Immature natural killer cell (primary cell): ENCODE results near the gene GZMM. TPM values are rescaled to one million over a fixed set of nuclear protein-coding genes. Genes with fewer than 3 reads are reported as not detected.
A peak's percentile ranks its signal among the peaks of the same experiment; 100 is the strongest.

Source experiments
- DNase-seq, 3 donors: peaks; one replicate each; pipeline ENCODE4 v3.0.0; 2022; ENCODE audit warnings: mixed read lengths in 1 of 3
- H3K27ac Mint-ChIP-seq, 6 donors: one replicate each; pipeline ENCODE4 v1.8.0; 2020; ENCODE audit warnings: mixed read lengths in 6 of 6, mild to moderate bottlenecking in 5 of 6, inconsistent platforms in 4 of 6, moderate library complexity in 3 of 6
- H3K27me3 Mint-ChIP-seq, 3 donors: one replicate each; pipeline ENCODE4 v1.8.0; 2020 to 2021; ENCODE audit warnings: low read depth in 3 of 3, mild to moderate bottlenecking in 3 of 3, mixed read lengths in 3 of 3, moderate library complexity in 3 of 3, inconsistent platforms in 1 of 3
- H3K36me3 Mint-ChIP-seq, 3 donors: one replicate each; pipeline ENCODE4 v1.8.0; 2020; ENCODE audit warnings: mixed read lengths in 3 of 3, inconsistent platforms in 2 of 3, mild to moderate bottlenecking in 2 of 3
- H3K4me1 Mint-ChIP-seq, 2 donors: one replicate each; pipeline ENCODE4 v1.8.0; 2020; ENCODE audit warnings: inconsistent platforms in 2 of 2, mild to moderate bottlenecking in 2 of 2, mixed read lengths in 2 of 2, moderate library complexity in 1 of 2
- H3K4me3 Mint-ChIP-seq, 5 donors: one replicate each; pipeline ENCODE4 v1.8.0; 2020; ENCODE audit warnings: mild to moderate bottlenecking in 5 of 5, mixed read lengths in 5 of 5, inconsistent platforms in 3 of 5, moderate library complexity in 3 of 5
- H3K9me3 Mint-ChIP-seq, 6 donors: one replicate each; pipeline ENCODE4 v1.8.0; 2020; ENCODE audit warnings: mild to moderate bottlenecking in 6 of 6, mixed read lengths in 6 of 6, inconsistent platforms in 4 of 6, moderate library complexity in 3 of 6
- polyA plus RNA-seq, 3 donors: library from polyadenylated mRNA; unstranded; fragments of 300-500 nt; fragmentation: Illumina TruSeq; gene quantifications; one replicate each; pipeline ENCODE4 v1.2.3, GENCODE V29; 2021

The GZMM gene
- polyA plus RNA-seq, 3 donors from 2014 or later = 584 to 982 (median 652) TPM

GRCh38 chr19:518598-519231 lies 25.1 kb upstream of the GZMM start:
- Mint-ChIP-seq H3K9me3 (peaks cover 0 to 2% (median 0%) of the 10 kb centered on the region in 6 donors), H3K27me3 (peaks cover 3 to 7% (median 7%) of the 10 kb centered on the region in 3 donors), H3K36me3 (no peaks in the 10 kb centered on the region), H3K4me1 (peaks cover 6 to 14% of the 10 kb centered on the region in 2 donors), H3K4me3 (no peak overlapping the region), H3K27ac (no peak overlapping the region)
- peak in 2 of 3 donors; percentile 31 to 33 for DNase-seq

GRCh38 chr19:519449-519865 lies 24.4 kb upstream of the GZMM start:
- peaks cover 0 to 9% of the 10 kb centered on the region in 2 donors for H3K4me1 Mint-ChIP-seq
- no peak overlapping the region for H3K27ac Mint-ChIP-seq
- H3K9me3 Mint-ChIP-seq = peaks cover 0 to 2% (median 0%) of the 10 kb centered on the region in 6 donors
- no peaks in the 10 kb centered on the region for H3K36me3 Mint-ChIP-seq
- H3K27me3 Mint-ChIP-seq = peaks cover 0 to 8% (median 7%) of the 10 kb centered on the region in 3 donors
- DNase-seq = no peak
- no peak overlapping the region for H3K4me3 Mint-ChIP-seq

GRCh38 chr19:522726-523125 lies 21.1 kb upstream of the GZMM start:
- Mint-ChIP-seq H3K27me3 (peaks cover 0 to 7% (median 4%) of the 10 kb centered on the region in 3 donors), H3K27ac (no peak overlapping the region), H3K4me1 (peaks cover 0 to 2% of the 10 kb centered on the region in 2 donors), H3K4me3 (no peak overlapping the region), H3K9me3 (no peaks in the 10 kb centered on the region), H3K36me3 (no peaks in the 10 kb centered on the region)
- DNase-seq = no peak

- peaks cover 0 to 3% of the 10 kb centered on the region in 2 donors for H3K4me1 Mint-ChIP-seq
- H3K9me3 Mint-ChIP-seq = no peaks in the 10 kb centered on the region
- no peak overlapping the region for H3K27ac Mint-ChIP-seq
- peaks cover 4 to 9% (median 5%) of the 10 kb centered on the region in 3 donors for H3K27me3 Mint-ChIP-seq
- no peak for DNase-seq
- no peak overlapping the region for H3K4me3 Mint-ChIP-seq
- no peaks in the 10 kb centered on the region for H3K36me3 Mint-ChIP-seq
Observed at GRCh38 chr19:524062-524674, 19.7 kb upstream of the GZMM start.

- no peaks in the 10 kb centered on the region for H3K9me3 Mint-ChIP-seq
- no peak overlapping the region for H3K27ac Mint-ChIP-seq
- peaks cover 4 to 9% (median 5%) of the 10 kb centered on the region in 3 donors for H3K27me3 Mint-ChIP-seq
- peaks cover 0 to 4% of the 10 kb centered on the region in 2 donors for H3K4me1 Mint-ChIP-seq
- DNase-seq = no peak
- H3K4me3 Mint-ChIP-seq = no peak overlapping the region
- no peaks in the 10 kb centered on the region for H3K36me3 Mint-ChIP-seq
Observed at GRCh38 chr19:525029-525428, 18.8 kb upstream of the GZMM start.

GRCh38 chr19:525857-526419 lies 17.9 kb upstream of the GZMM start:
- DNase-seq = no peak
- peak overlapping the region in 1 of 6 donors; percentile 62 for H3K27ac Mint-ChIP-seq
- H3K4me1 Mint-ChIP-seq = peaks cover 0 to 6% of the 10 kb centered on the region in 2 donors
- peaks cover 4 to 12% (median 8%) of the 10 kb centered on the region in 3 donors for H3K27me3 Mint-ChIP-seq
- no peaks in the 10 kb centered on the region for H3K36me3 Mint-ChIP-seq
- H3K9me3 Mint-ChIP-seq = no peaks in the 10 kb centered on the region
- no peak overlapping the region for H3K4me3 Mint-ChIP-seq

- Mint-ChIP-seq H3K4me1 (peaks cover 13 to 24% of the 10 kb centered on the region in 2 donors), H3K27ac (peak overlapping the region; percentile 30 to 91 (median 63)), H3K9me3 (no peaks in the 10 kb centered on the region), H3K4me3 (peak overlapping the region; percentile 77 to 87 (median 84)), H3K27me3 (peaks cover 4 to 13% (median 8%) of the 10 kb centered on the region in 3 donors), H3K36me3 (no peaks in the 10 kb centered on the region)
- DNase-seq = no peak
Observed at GRCh38 chr19:530134-531008, 13.5 kb upstream of the GZMM start.

GRCh38 chr19:531009-531752 lies 12.7 kb upstream of the GZMM start:
- H3K4me1 Mint-ChIP-seq = peaks cover 13 to 24% of the 10 kb centered on the region in 2 donors
- peaks cover 2 to 11% (median 8%) of the 10 kb centered on the region in 3 donors for H3K27me3 Mint-ChIP-seq
- H3K36me3 Mint-ChIP-seq = no peaks in the 10 kb centered on the region
- H3K4me3 Mint-ChIP-seq = peak overlapping the region; percentile 77 to 87 (median 84)
- no peaks in the 10 kb centered on the region for H3K9me3 Mint-ChIP-seq
- peak; percentile 93 to 95 (median 94) for DNase-seq
- H3K27ac Mint-ChIP-seq = peak overlapping the region; percentile 48 to 92 (median 84)

- H3K4me1 Mint-ChIP-seq = peaks cover 13 to 24% of the 10 kb centered on the region in 2 donors
Observed at GRCh38 chr19:531753-532560, 11.9 kb upstream of the GZMM start, which contains the start of gene CDC34. CDC34 (plus strand) TSS chr19:531760; CDS start chr19:531932, 172 bp downstream.

GRCh38 chr19:532561-533363 lies 11.1 kb upstream of the GZMM start:
- peaks cover 0 to 1% (median 0%) of the 10 kb centered on the region in 3 donors for H3K36me3 Mint-ChIP-seq
- peak overlapping the region; percentile 85 to 92 (median 89) for H3K4me3 Mint-ChIP-seq
- peak; percentile 39 to 44 (median 43) for DNase-seq
- H3K9me3 Mint-ChIP-seq = no peaks in the 10 kb centered on the region
- peaks cover 0 to 8% (median 8%) of the 10 kb centered on the region in 3 donors for H3K27me3 Mint-ChIP-seq
- H3K27ac Mint-ChIP-seq = peak overlapping the region; percentile 83 to 96 (median 92)
- H3K4me1 Mint-ChIP-seq = peaks cover 13 to 24% of the 10 kb centered on the region in 2 donors

More at GRCh38 chr19:531753-532560, 11.9 kb upstream of the GZMM start, which contains the start of gene CDC34:
- no peaks in the 10 kb centered on the region for H3K9me3 Mint-ChIP-seq
- H3K4me3 Mint-ChIP-seq = peak within 1 kb of the TSS; percentile 85 to 92 (median 89)
- H3K27me3 Mint-ChIP-seq = peaks cover 0 to 9% (median 8%) of the 10 kb centered on the region in 3 donors
- peak within 1 kb of the TSS; percentile 48 to 96 (median 88) for H3K27ac Mint-ChIP-seq
- DNase-seq = no peak
- H3K36me3 Mint-ChIP-seq = no peaks in the 10 kb centered on the region

- peak overlapping the region; percentile 85 to 92 (median 89) for H3K4me3 Mint-ChIP-seq
- peak overlapping the region in 5 of 6 donors; percentile 83 to 96 (median 92) for H3K27ac Mint-ChIP-seq
Observed at GRCh38 chr19:533364-534058, 10.3 kb upstream of the GZMM start.

More at GRCh38 chr19:533364-534058, 10.3 kb upstream of the GZMM start:
- Mint-ChIP-seq H3K27me3 (peaks cover 0 to 11% (median 3%) of the 10 kb centered on the region in 3 donors), H3K4me1 (peaks cover 13 to 29% of the 10 kb centered on the region in 2 donors), H3K9me3 (no peaks in the 10 kb centered on the region), H3K36me3 (peaks cover 4 to 8% (median 7%) of the 10 kb centered on the region in 3 donors)
- DNase-seq = no peak
